Activated CD8-positive, alpha-beta T cell treated with anti-CD3 and anti-CD28 coated beads for 36 hours (primary cell): ENCODE measurements around the gene PSIP1. TPM values are rescaled to one million over a fixed set of nuclear protein-coding genes. Genes with fewer than 3 reads are reported as not detected.

Experiments used
- ATAC-seq: fragments of 200-7000 bp; cut with Tn5 transposase; one replicate; pipeline ENCODE4 v1.10.0; 2021; ENCODE audit warnings: mild to moderate bottlenecking, moderate library complexity
- CTCF ChIA-PET: fragments of 350-600 bp; sonication (Branson Sonifier 250); formaldehyde crosslinking; loops from one replicate; lab custom pipeline; 2021; ENCODE audit warnings: antibody characterized with exemption; lab: Charles Lee
- POLR2A ChIA-PET: fragments of 350-600 bp; sonication (Branson Sonifier 250); formaldehyde crosslinking; loops from one replicate; lab custom pipeline; 2021; ENCODE audit warnings: antibody characterized with exemption; lab: Charles Lee
- DNase-seq: peaks from one replicate; pipeline ENCODE4 v3.0.0-alpha.2; 2020
- H3K27ac Mint-ChIP-seq: one replicate; pipeline ENCODE4 v1.8.0; 2021; ENCODE audit warnings: mild to moderate bottlenecking, mixed read lengths
- H3K27me3 Mint-ChIP-seq: one replicate; pipeline ENCODE4 v1.8.0; 2021; ENCODE audit warnings: mixed read lengths
- H3K36me3 Mint-ChIP-seq: one replicate; pipeline ENCODE4 v1.8.0; 2021; ENCODE audit warnings: low read depth, mixed read lengths
- H3K4me1 Mint-ChIP-seq: one replicate; pipeline ENCODE4 v1.8.0; 2021; ENCODE audit warnings: low read depth, mixed read lengths
- H3K4me3 Mint-ChIP-seq: one replicate; pipeline ENCODE4 v1.8.0; 2021; ENCODE audit warnings: mild to moderate bottlenecking, moderate library complexity, mixed read lengths
- H3K9me3 Mint-ChIP-seq: one replicate; pipeline ENCODE4 v1.8.0; 2021; ENCODE audit warnings: mixed read lengths
- CTCF ChIP-seq: fragments of 200-600 bp; IDR thresholded peaks from one replicate; pipeline ENCODE4 v1.8.0; 2022; ENCODE audit warnings: antibody characterized with exemption, mild to moderate bottlenecking
- intact Hi-C: fragments of 100-400 bp; cut with micrococcal nuclease; formaldehyde crosslinking; loops from one replicate; pipeline ENCODE4 v1.10.0; 2022
- total RNA-seq, 2 experiments: library from RNA; stranded (reverse); gene quantifications; one replicate each; pipeline ENCODE4 v1.2.3, GENCODE V29; 2021

Gene PSIP1
- total RNA-seq: 100 to 1,000 TPM; 123 to 132 TPM

GRCh38 chr9:15510789-15511575 lies at the start of gene PSIP1:
PSIP1 (minus strand) TSS chr9:15510970; CDS start chr9:15510188, 782 bp downstream.
- Mint-ChIP-seq H3K4me1 (peaks cover 49% of the 10 kb centered on the region), H3K36me3 (peaks cover 35% of the 10 kb centered on the region), H3K9me3 (no peaks in the 10 kb centered on the region), H3K4me3 (peak within 1 kb of the TSS; percentile 93), H3K27ac (peak within 1 kb of the TSS; percentile 100), H3K27me3 (no peaks in the 10 kb centered on the region)
- CTCF ChIA-PET: interaction anchor here (0.9 to 3.1 kb wide), 6 partner anchors 10 to 27 kb away, joined by 3 to 11 read pairs (median 6); no protein-coding TSS in a partner anchor
- POLR2A ChIA-PET: interaction anchor here (0.9 to 3.4 kb wide), 17 partner anchors 11 to 211 kb away, joined by 3 to 31 read pairs (median 6); partner anchors contain the start of gene CCDC171
- peak; percentile 86 for ATAC-seq
- intact Hi-C loops: loop anchor here (5.0 kb wide), 1 partner anchor 41 kb away; the partner anchor contains the start of gene CCDC171
- no peak for TF ChIP-seq CTCF
- DNase-seq: peak; percentile 93

DNA sequence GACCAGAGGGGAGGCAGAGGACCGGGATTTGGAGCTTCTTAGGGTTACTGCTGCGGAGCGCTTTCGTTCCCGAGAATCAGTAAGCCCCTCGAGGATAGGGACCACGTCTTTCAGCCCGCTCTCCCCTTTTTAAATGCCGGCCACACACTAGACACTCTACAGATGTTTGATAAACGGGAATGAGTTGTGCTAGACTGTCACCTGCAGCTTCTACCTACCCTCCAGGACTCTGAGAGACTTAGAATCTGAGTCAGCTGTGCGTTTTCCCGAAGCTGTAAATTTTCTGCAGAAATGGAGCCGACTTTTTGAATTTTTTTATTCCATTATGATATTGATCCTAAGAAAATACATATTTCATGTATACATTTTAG lies 42.7 kb upstream of the PSIP1 start:
- Mint-ChIP-seq H3K9me3 (no peaks in the 10 kb centered on the region), H3K27ac (peak overlapping the region; percentile 90), H3K4me3 (peak overlapping the region; percentile 88), H3K36me3 (no peaks in the 10 kb centered on the region), H3K27me3 (no peaks in the 10 kb centered on the region), H3K4me1 (peaks cover 7% of the 10 kb centered on the region)
- POLR2A ChIA-PET: interaction anchor here (0.7 to 2.4 kb wide), 5 partner anchors 9 to 130 kb away, joined by 3 to 27 read pairs (median 3); partner anchors contain the start of genes PSIP1 and SNAPC3
- intact Hi-C loops: loop anchor here (5.0 kb wide), 2 partner anchors 41 to 54 kb away; partner anchors contain the start of gene PSIP1
- TF ChIP-seq CTCF: no peak
- DNase-seq (no peak), ATAC-seq (peak; percentile 3)
- CTCF ChIA-PET: interaction anchor here (1.3 to 4.4 kb wide), 7 partner anchors 14 to 341 kb away, joined by 4 to 42 read pairs (median 5); no protein-coding TSS in a partner anchor

DNA sequence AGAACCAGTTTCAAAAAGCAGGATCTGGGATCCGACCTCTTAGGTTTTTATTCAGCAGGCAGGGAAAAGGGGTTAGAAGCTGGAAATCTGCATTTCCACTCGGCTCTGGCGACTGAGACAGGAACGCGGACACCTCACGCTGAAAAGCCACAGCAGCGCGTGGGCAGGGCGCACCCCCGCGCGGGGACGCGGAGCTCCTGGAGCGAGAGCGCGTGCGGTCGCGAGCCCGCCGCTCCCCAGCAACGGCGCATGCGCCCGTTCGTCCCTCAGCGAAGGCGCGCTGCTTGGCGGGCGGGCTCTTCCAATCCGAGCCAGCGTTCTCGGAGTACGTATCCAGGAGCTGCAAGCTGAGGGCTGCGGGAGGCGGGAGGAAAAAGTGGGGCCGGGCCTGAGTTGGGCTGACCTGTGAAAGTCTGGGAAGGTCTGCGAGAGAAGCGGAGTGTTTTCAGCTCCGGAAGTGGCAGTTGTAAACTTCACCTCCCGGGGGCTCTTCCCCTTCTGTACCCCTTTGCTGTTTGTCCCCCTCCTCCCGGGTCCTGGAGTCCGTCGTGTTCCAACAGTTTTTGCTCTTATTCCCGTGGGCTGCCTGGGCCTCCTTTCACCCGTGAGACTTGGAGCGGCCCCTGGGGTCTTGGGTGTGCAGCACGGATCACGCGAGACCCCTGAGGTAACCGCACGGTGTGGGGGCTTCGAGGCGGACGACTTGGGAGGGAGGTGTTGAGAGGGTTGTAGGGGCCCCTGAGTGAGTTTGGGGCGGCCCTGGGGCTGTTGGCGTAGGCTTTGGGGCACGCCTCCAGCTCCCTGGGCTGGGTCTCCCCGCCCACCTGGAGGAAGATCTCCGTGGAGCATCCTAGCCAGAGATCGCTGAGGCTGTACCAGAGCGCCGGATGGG lies 42.1 kb upstream of the PSIP1 start, which contains the start of gene CCDC171:
CCDC171 (plus strand) TSS at position 408 of the 892 bp plus-strand sequence. CDS start 11,046 bp downstream, outside the sequence.
- H3K4me3 Mint-ChIP-seq: peak within 1 kb of the TSS; percentile 88
- ChIA-PET CTCF (interaction anchor here (0.8 to 4.4 kb wide), 9 partner anchors 14 to 340 kb away, joined by 3 to 42 read pairs (median 4); no protein-coding TSS in a partner anchor), POLR2A (interaction anchor here (0.7 to 2.4 kb wide), 6 partner anchors 8 to 130 kb away, joined by 3 to 27 read pairs (median 3); partner anchors contain the start of genes PSIP1 and SNAPC3)
- no peaks in the 10 kb centered on the region for H3K27me3 Mint-ChIP-seq
- ATAC-seq (peak; percentile 89), DNase-seq (peak; percentile 87)
- no peaks in the 10 kb centered on the region for H3K36me3 Mint-ChIP-seq
- H3K9me3 Mint-ChIP-seq: no peaks in the 10 kb centered on the region
- intact Hi-C loops: loop anchor here (5.0 kb wide), 2 partner anchors 41 to 54 kb away; partner anchors contain the start of gene PSIP1
- peak within 1 kb of the TSS; percentile 90 for H3K27ac Mint-ChIP-seq
- peaks cover 7% of the 10 kb centered on the region for H3K4me1 Mint-ChIP-seq
- TF ChIP-seq CTCF: peak; percentile 14

DNA sequence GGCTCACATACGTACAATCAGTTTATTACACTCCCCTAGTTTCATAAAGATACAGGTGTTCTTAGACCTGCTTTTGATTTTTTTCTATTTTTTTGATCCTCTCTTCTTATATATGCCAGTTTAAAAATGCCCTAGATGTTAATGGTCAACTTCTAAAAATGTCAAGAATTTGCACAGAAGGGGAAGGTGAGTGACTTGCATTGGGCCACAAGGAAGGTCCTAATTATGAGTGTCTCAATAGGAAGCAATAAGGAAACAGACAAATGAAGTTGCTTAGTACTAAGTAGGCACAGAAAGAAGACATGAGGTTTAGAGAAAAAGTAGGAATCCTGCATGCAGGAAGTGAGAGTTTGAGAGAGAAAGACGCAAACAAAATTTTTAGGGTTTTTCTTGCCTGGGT lies 38.8 kb upstream of the PSIP1 start:
- ATAC-seq (no peak), DNase-seq (no peak)
- Mint-ChIP-seq H3K27me3 (no peaks in the 10 kb centered on the region), H3K9me3 (no peaks in the 10 kb centered on the region), H3K4me3 (no peak overlapping the region), H3K36me3 (no peaks in the 10 kb centered on the region), H3K4me1 (peaks cover 7% of the 10 kb centered on the region), H3K27ac (no peak overlapping the region)
- ChIA-PET POLR2A (interaction anchor here (0.6 to 1.4 kb wide), 3 partner anchors 10 to 275 kb away, joined by 3 to 5 read pairs (median 4); no protein-coding TSS in a partner anchor), CTCF (no interaction called here)
- intact Hi-C loops: loop anchor here (5.0 kb wide), 2 partner anchors 37 to 58 kb away; partner anchors contain the start of gene PSIP1
- TF ChIP-seq CTCF: no peak
